G401.6 (cell line): ENCODE results near the gene RFLNA.

Source experiments
- FAIRE-seq: peaks from 2 replicates; lab custom pipeline; 2012; peaks lifted over from hg19 to GRCh38; lab: Jason Lieb, UNC

RFLNA gene

DNA sequence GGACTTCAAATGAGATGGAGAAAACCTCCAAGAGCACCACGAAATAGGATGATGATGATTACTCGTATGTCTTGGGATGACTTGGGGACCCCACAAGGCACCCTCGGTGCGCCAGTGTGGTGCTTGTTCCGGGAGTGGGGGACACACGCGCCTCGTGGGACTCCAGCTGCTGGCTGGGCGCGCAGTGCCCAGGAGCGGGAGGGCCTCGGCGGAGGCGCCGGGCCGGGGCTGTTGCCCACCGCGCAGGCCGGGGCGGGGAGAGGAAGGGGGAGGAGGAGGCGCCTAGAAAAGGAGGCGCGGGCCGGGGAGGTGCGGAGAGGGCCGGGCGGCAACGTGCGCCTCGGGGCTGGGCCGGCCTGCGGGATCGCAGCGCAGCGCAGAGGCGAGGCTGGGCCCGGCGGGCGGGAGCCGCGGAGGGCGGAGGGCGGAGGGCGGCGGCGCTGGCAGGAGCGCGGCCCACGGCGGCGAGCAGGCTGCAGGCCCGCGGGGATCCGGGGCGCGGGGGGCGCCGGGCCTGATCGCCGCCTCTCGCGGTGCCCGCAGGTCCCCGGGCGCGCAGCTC lies at the start of gene RFLNA:
Gene RFLNA (plus strand): TSS at position 314 of the 562 bp plus-strand sequence. CDS start 337 bp downstream, outside the sequence.
- no peak for FAIRE-seq

- no peak for FAIRE-seq
Measured at GRCh38 chr12:124247331-124247730, 47.6 kb upstream of the RFLNA start.

- no peak for FAIRE-seq
Measured at GRCh38 chr12:124248941-124249825, 45.7 kb upstream of the RFLNA start.

DNA sequence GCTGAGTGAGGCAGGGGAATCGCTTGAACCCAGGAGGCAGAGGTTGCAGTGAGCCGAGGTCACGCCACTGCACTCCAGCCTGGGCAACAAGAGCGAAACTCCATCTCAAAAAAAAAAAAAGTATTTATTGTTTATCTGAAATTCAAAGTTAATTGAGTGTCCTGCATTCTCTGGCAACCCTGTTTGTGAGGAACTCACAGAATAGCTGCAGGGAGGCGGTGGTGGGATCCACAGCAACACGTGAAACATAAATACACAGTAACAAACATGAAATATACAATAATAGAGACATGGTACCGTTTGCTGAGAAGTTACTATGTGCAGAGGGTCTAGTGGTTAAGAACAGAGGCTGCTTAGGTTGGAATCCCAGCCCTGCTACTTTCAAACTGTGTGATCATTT lies 43.7 kb upstream of the RFLNA start:
- FAIRE-seq = no peak

DNA sequence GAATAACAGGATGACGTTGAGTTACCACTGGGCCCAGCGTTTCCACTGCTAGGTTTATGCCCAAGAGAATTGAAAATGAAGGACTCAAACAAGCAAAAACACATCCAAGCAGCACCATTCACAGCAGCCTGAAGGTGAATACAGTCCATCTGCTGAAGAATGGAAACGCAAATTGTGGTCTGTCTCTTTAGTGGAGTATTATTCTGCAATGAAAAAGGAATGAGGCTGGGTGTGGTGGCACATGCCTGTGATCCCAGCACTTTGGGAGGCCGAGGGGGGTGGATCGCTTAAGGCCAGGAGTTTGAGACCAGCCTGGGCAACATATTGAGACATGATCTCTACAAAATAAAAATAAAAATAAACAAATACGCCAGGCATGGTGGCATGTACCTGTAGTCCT lies 41.9 kb upstream of the RFLNA start:
- FAIRE-seq = no peak

- FAIRE-seq = no peak
Measured at GRCh38 chr12:124254126-124254525, 40.8 kb upstream of the RFLNA start.

DNA sequence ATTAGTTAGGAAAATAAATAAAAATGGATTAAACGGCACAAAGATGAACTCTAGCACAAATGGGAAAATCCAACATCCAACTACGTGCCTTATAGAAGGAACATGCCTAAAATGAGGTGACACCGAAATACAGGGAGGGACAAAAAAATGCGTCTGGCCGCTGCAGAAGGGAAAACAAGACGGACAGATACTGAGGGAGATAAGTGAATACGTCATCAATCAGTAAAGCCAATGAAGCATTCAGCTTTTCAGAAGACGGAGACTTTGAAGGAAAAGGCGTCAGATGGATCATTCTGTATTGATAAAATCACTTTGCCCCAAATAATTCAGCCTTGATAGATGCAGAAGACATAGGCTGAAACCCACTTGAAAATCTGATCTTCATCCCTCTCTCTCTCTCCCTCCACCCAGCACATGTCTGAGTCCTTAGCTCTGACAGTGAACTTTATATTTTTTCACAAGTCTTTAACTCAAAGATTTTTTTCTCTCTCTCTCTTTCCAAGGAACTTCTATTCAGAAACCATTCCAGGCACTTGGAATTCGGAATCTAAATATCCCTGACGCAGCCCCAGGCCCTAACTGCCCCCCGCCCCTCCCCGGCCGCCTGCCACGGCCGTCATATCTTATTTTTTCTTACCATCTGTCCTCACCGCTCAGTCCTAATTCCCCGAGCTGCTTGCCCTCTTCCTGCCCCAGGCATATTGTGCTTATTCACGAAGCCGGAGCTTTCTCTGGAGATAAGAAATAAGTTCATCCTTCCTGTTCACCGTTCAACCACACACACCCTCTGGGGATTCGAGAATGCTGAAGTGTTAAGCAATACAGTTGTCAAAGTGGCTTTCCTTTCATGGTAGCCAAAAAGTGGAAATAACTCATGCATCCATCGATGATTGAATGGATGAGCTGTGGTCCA lies 35.5 kb upstream of the RFLNA start:
- FAIRE-seq = no peak

DNA sequence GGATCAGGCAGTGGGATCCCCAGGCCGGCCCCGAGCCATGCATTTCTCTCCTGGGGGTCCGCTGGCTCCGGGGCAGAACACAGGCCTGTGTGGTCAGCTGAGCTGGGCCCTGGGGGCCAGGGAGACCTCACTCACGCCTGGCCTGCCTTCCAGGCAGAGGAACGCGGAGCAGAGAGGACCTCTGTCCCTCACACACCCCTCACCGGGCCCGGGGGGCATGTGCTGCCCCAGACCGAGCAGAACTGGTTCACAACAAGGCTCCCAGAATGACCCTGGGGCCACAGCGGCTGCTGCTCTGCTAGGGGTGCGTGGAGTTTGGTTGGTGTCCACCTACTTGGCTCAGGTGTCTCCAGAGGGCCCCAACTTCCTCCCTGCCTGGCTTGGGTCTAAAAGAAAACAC lies 33.0 kb upstream of the RFLNA start:
- no peak for FAIRE-seq

- no peak for FAIRE-seq
Measured at GRCh38 chr12:124264089-124264795, 30.7 kb upstream of the RFLNA start.

DNA sequence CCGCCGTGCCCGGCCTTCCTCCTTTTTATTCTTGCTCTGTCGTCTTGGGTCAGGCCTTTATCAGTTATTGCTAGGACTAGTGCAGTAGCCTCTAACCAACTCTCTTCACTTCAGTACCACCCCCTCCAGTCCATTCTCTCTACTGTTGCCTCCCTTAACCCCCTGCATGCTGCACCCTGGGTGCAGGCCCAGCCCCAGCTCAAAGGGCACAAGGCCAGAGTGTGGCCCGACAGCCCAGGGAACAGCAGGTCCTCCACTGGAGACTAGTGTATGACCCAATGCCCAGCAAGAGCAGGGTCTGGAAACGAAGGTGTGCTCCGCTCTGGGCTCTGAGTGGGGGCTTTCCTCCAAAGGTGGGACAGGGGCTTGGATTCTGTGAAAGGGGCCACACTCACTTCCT lies 30.0 kb upstream of the RFLNA start:
- no peak for FAIRE-seq

- FAIRE-seq = no peak
Measured at GRCh38 chr12:124267205-124267778, 27.6 kb upstream of the RFLNA start.

DNA sequence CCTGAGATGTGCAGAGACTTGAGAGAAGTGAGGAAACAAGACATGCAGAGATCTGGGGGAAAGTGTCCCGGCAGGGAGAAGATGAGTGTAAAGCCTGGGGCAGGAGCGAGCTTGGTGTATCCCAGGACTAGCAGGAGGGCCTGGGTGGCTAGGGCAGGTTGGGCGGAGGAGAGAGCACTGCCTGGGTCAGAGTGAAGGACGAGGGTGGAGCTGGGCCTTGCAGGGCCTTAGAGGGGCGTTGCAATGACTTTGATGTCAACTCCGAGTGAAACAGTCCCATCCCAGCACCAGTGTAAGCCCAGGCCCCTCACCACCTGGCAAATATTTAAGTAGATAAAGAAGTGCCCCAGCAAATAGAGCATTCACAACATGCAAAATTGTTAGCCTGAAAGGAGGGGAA lies 24.2 kb upstream of the RFLNA start:
- no peak for FAIRE-seq

GRCh38 chr12:124273630-124274029 lies 21.3 kb upstream of the RFLNA start:
- no peak for FAIRE-seq

DNA sequence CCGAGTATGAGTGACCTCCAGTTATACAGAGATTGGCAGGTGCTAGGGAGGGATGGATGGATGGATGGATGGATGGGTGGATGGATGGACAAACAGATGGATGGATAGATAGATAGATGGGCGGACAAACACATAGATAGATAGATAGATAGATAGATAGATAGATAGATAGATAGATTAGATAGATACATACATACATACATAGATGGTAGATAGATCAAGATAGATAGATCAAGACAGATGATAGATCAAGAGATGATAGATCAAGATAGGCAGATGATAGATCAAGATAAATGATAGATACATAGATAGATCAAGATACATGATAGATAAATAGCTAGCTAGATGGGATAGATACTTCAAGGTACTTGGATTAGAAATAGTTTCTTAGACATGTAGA lies 18.6 kb upstream of the RFLNA start:
- no peak for FAIRE-seq

- FAIRE-seq = no peak
Measured at GRCh38 chr12:124277394-124278241, 17.3 kb upstream of the RFLNA start.

DNA sequence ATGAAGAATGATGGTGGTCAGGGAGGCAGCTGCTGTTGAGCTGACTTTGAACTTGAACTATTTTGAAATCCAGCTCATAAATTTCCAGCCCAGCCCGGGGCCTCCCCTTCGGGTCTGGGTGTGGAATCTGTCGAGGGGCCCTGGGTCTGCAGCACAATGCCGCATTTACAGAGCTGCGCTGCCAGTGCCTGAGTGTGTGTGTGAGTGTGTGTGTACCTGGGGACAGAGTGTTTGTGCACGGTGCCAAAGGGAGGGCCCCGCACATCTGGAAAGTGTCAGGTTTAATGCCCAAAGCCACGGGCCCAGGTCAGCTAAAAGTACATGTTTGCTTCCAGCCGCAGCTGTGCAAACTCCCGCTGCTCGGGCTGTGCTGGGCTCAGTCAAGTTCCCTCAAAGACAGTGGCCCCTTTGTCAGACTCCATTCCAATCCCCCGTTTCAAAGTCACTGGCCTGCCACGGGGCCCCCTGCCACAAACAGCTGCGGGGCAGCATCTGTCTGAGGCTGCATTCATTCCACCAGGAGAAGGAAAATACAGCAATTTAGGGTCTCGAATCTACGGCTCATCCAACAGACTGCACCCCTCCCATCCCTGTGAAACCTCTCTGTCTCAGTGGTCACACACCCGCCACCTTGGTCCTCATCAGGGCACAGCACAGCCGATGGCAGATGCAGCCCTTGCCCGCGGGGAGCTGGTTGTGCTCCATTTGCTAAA lies 16.3 kb upstream of the RFLNA start:
- no peak for FAIRE-seq

GRCh38 chr12:124279315-124279714 lies 15.6 kb upstream of the RFLNA start:
- no peak for FAIRE-seq

DNA sequence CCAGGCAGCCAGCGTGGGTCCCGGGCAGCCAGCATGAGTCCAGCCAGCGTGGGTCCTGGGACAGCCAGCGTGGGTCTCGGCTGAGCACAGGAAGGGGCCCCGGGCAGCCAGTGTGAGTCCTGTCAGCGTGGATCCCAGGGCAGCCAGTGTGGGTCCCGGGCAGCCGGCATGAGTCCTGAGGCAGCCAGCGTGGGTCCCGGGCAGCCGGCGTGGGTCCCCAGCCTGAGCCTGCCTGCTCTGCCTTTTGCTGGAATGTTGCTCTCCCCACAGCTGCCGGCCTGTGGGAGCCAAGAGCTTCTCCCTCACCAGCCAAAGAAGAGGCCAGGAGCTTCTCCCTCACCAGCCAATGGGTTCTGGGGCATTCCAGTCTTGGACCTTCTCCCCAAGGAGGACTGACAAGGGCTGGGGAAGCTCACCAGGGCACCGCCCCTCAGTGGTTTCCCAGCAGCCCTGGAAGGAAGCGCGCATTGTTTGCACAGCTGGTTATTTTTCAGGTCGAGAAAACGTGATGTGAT lies 15.0 kb upstream of the RFLNA start:
- FAIRE-seq = no peak

- no peak for FAIRE-seq
Measured at GRCh38 chr12:124281309-124281708, 13.6 kb upstream of the RFLNA start.

DNA sequence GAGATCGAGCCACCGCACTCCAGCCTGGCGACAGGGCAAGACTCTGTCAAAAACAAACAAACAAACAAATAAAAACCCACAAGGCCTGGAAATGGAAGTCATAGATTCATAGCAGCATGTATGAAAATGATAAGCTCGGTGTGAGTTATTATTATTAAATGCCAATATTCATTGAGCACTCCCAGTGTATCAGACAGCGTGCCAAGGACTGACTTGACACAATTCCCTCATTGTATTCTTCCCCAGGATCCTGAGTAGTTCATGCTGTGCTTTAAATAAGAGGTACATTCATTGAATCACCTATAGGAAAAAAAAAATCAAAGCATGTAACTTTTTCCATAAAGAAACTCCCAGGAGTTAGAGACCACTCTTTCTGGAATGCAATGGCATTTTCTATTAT lies 12.6 kb upstream of the RFLNA start:
- no peak for FAIRE-seq
